Neural progenitor cell (in vitro differentiated cells): ENCODE data around the gene UGT1A8. TPM values are rescaled to one million over a fixed set of nuclear protein-coding genes. Genes with fewer than 3 reads are reported as not detected.

Experiments
- DNase-seq: peaks from one replicate; pipeline ENCODE4 v3.0.0-alpha.2; 2016; ENCODE audit warnings: low spot score
- H2AFZ ChIP-seq: fragments of 200-600 bp; sonication (generic); replicated peaks from 2 replicates; pipeline ENCODE4 v1.6.1; 2016; ENCODE audit warnings: antibody characterized with exemption
- H3F3A ChIP-seq: fragments of 200-600 bp; sonication (generic); 2 replicates; pipeline ENCODE4 v1.6.1; 2016; ENCODE audit warnings: antibody characterized with exemption, low read depth
- H3K27ac ChIP-seq: fragments of 200-600 bp; sonication (generic); 2 replicates; pipeline ENCODE4 v1.5.1; 2016; ENCODE audit warnings: mild to moderate bottlenecking
- H3K27me3 ChIP-seq: fragments of 200-600 bp; sonication (generic); 2 replicates; pipeline ENCODE4 v1.6.1; 2016; ENCODE audit warnings: mild to moderate bottlenecking, moderate library complexity
- H3K36me3 ChIP-seq: fragments of 200-600 bp; sonication (generic); 2 replicates; pipeline ENCODE4 v1.5.1; 2016
- H3K4me1 ChIP-seq: fragments of 200-600 bp; sonication (generic); 2 replicates; pipeline ENCODE4 v1.6.1; 2016; ENCODE audit warnings: mixed run types
- H3K4me2 ChIP-seq: fragments of 200-600 bp; sonication (generic); 2 replicates; pipeline ENCODE4 v1.6.1; 2016
- H3K4me3 ChIP-seq: fragments of 200-600 bp; sonication (generic); 2 replicates; pipeline ENCODE4 v1.5.1; 2016
- H3K79me2 ChIP-seq: fragments of 200-600 bp; sonication (generic); 2 replicates; pipeline ENCODE4 v1.6.1; 2016; ENCODE audit warnings: low read depth
- H3K9ac ChIP-seq: fragments of 200-600 bp; sonication (generic); 2 replicates; pipeline ENCODE4 v1.6.1; 2016
- H3K9me3 ChIP-seq: fragments of 200-600 bp; sonication (generic); 2 replicates; pipeline ENCODE4 v1.5.1; 2016; ENCODE audit warnings: low read depth
- H4K20me1 ChIP-seq: fragments of 200-600 bp; sonication (generic); 2 replicates; pipeline ENCODE4 v1.6.1; 2016; ENCODE audit warnings: low read depth
- H3K27ac Mint-ChIP-seq: 3 replicates; pipeline ENCODE4 v1.8.0; 2021; ENCODE audit warnings: mixed read lengths
- H3K27me3 Mint-ChIP-seq: 2 replicates; pipeline ENCODE4 v1.8.0; 2022; ENCODE audit warnings: low read depth, mild to moderate bottlenecking, inconsistent platforms, moderate library complexity, mixed read lengths; ENCODE audit not compliant: insufficient read depth
- H3K36me3 Mint-ChIP-seq: 3 replicates; pipeline ENCODE4 v1.8.0; 2021; ENCODE audit warnings: mixed read lengths
- H3K4me1 Mint-ChIP-seq: 3 replicates; pipeline ENCODE4 v1.8.0; 2021; ENCODE audit warnings: mixed read lengths
- H3K4me3 Mint-ChIP-seq: 3 replicates; pipeline ENCODE4 v1.8.0; 2021; ENCODE audit warnings: mild to moderate bottlenecking, moderate library complexity, mixed read lengths
- H3K9me3 Mint-ChIP-seq: 3 replicates; pipeline ENCODE4 v1.8.0; 2020; ENCODE audit warnings: mixed read lengths
- CTCF ChIP-seq: fragments of 200-600 bp; sonication (generic); IDR thresholded peaks from 2 replicates; pipeline ENCODE4 v1.5.1; 2017; ENCODE audit warnings: antibody characterized with exemption, mild to moderate bottlenecking
- EZH2 ChIP-seq: fragments of 200-600 bp; sonication (generic); IDR thresholded peaks from 2 replicates; pipeline ENCODE4 v1.6.1; 2017; ENCODE audit warnings: antibody characterized with exemption, mild to moderate bottlenecking, moderate library complexity
- EZH2phosphoT487 ChIP-seq: fragments of 200-600 bp; sonication (generic); IDR thresholded peaks from 2 replicates; pipeline ENCODE4 v1.6.1; 2017; ENCODE audit warnings: antibody characterized with exemption
- total RNA-seq: library from RNA; depleted of rRNA; stranded (reverse); fragments of >200 nt; gene quantifications from 2 replicates; pipeline ENCODE4 v1.2.3, GENCODE V29; 2015; ENCODE audit warnings: low replicate concordance

UGT1A8 gene
- total RNA-seq, 1 donor from 2014 or later, result not detected

- H4K20me1 ChIP-seq, result no peaks in the 10 kb centered on the region
- Mint-ChIP-seq H3K4me3 (no peak overlapping the region), H3K27me3 (no peaks in the 10 kb centered on the region), H3K9me3 (no peaks in the 10 kb centered on the region), H3K27ac (no peak overlapping the region), H3K36me3 (no peaks in the 10 kb centered on the region), H3K4me1 (peaks cover 6% of the 10 kb centered on the region)
- no peaks in the 10 kb centered on the region for H3K4me1 ChIP-seq
- H3K4me2 ChIP-seq, result no peak overlapping the region
- no peak overlapping the region for H2AFZ ChIP-seq
- no peaks in the 10 kb centered on the region for H3K79me2 ChIP-seq
- H3K36me3 ChIP-seq, result no peaks in the 10 kb centered on the region
- no peak for TF ChIP-seq CTCF
- no peak for TF ChIP-seq EZH2
- no peak for TF ChIP-seq EZH2phosphoT487
- H3K27ac ChIP-seq, result no peak overlapping the region
- H3K27me3 ChIP-seq, result no peaks in the 10 kb centered on the region
- no peaks in the 10 kb centered on the region for H3K9me3 ChIP-seq
- no peaks in the 10 kb centered on the region for H3F3A ChIP-seq
- H3K9ac ChIP-seq, result no peak overlapping the region
- no peak overlapping the region for H3K4me3 ChIP-seq
- no peak for DNase-seq
Observed at GRCh38 chr2:233811732-233812131, 194.3 kb downstream of the UGT1A8 start.

- H3K4me3 Mint-ChIP-seq, result no peak overlapping the region
- no peaks in the 10 kb centered on the region for H3K79me2 ChIP-seq
- H3K4me1 Mint-ChIP-seq, result peaks cover 10% of the 10 kb centered on the region
- no peak overlapping the region for H3K4me2 ChIP-seq
- TF ChIP-seq EZH2phosphoT487, result no peak
- no peak for TF ChIP-seq CTCF
- no peak for TF ChIP-seq EZH2
- no peaks in the 10 kb centered on the region for H3K4me1 ChIP-seq
- no peak overlapping the region for H3K27ac Mint-ChIP-seq
- H4K20me1 ChIP-seq, result no peaks in the 10 kb centered on the region
- no peak overlapping the region for H3K9ac ChIP-seq
- no peak overlapping the region for H3K27ac ChIP-seq
- H3K9me3 Mint-ChIP-seq, result no peaks in the 10 kb centered on the region
- no peak overlapping the region for H3K4me3 ChIP-seq
- H2AFZ ChIP-seq, result no peak overlapping the region
- H3K9me3 ChIP-seq, result no peaks in the 10 kb centered on the region
- H3K27me3 Mint-ChIP-seq, result peaks cover 4% of the 10 kb centered on the region
- H3K36me3 ChIP-seq, result no peaks in the 10 kb centered on the region
- H3K27me3 ChIP-seq, result no peaks in the 10 kb centered on the region
- no peaks in the 10 kb centered on the region for H3K36me3 Mint-ChIP-seq
- DNase-seq, result no peak
- H3F3A ChIP-seq, result no peaks in the 10 kb centered on the region
Observed at GRCh38 chr2:233813236-233814055, 196.0 kb downstream of the UGT1A8 start.

- Mint-ChIP-seq H3K4me3 (no peak overlapping the region), H3K27me3 (peaks cover 4% of the 10 kb centered on the region), H3K4me1 (peaks cover 10% of the 10 kb centered on the region), H3K27ac (no peak overlapping the region), H3K36me3 (no peaks in the 10 kb centered on the region), H3K9me3 (no peaks in the 10 kb centered on the region)
- Histone ChIP-seq H3K9me3 (no peaks in the 10 kb centered on the region), H3K4me1 (no peaks in the 10 kb centered on the region), H3K4me3 (no peak overlapping the region), H3K9ac (no peak overlapping the region), H4K20me1 (no peaks in the 10 kb centered on the region), H3K27ac (no peak overlapping the region), H3F3A (no peaks in the 10 kb centered on the region), H2AFZ (no peak overlapping the region), H3K4me2 (no peak overlapping the region), H3K79me2 (no peaks in the 10 kb centered on the region), H3K27me3 (no peaks in the 10 kb centered on the region), H3K36me3 (no peaks in the 10 kb centered on the region)
- peak; percentile 20 for DNase-seq
- TF ChIP-seq EZH2phosphoT487 (no peak), CTCF (no peak), EZH2 (no peak)
Observed at GRCh38 chr2:233814056-233814835, 196.8 kb downstream of the UGT1A8 start.
